ENCODE measurements around the gene DDX3X.
"Not testable (repeated sequence)": the region's sequence is repeated elsewhere in the genome, so short reads cannot be mapped to it uniquely, and the experiment has no call there.

Gene DDX3X

DNA sequence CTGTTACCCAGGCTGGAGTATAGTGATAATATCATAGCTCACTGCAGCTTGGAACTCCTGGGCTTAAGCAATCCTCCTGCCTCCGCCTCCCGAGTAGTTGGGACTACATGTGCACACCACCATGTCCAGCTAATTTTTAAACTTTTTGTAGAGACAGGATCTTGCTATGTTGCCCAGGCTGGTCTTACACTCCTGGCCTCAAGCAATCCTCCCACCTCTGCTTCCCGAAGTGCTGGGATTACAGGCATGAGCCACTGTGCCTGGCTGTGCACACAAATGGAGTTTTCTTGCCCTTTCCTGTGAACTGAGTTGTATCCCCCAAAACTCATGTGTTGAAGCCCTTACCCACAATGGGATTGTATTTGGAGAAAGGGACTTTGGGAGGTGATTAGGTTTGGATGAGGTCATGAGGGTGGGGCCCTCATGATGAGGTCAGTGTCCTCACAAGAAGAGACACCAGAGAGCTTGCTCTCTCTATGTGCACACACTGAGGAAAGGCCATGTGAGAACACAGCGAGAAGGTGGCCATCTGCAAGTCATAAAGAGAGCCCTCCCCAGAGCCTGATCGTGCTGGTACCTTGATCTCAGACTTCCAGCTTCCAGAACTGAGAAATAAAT is 40.1 kb downstream of the DDX3X start:
- no peak for DNase-seq (ENCODE audit: low spot score)

DNA sequence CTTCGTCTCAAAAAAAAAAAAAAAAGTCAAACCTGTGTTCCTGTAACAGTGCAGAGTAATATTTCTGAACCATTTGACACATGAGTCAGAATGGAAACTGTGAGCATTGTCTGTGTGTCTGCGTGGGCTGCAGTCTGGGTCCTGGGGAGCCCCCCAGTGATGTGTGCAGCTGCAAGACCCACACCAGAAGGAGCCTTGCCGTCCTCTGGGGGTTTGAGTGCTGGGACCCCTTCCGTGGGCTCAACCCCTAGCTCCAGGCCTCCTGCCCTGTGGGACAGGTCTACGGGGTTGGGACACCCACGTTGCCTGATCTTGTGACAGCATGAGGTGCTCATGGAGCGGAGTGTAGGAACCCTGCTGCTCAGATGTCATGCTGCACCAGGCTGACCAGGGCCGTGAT is 43.7 kb downstream of the DDX3X start:
- DNase-seq (ENCODE audit: low spot score) = no peak

DNA sequence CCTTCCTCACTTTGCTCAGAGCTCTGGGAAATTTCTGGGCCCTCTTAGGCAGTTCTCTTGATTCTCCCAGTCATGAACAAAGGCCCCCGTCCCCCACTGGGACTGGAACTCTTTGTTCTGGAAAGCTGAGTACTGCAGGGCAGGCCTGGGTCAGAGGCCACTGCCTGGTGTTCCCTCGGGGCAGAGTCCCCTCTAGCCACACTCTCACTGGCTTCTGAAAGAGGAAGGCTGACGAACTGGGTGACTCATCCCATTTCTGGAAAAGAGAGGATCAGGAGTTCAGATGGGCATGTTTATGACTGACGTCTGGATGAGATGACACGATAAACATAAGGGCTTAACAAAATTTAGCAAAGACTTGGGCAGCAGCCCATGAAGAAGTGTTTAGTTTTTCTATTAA is 47.7 kb downstream of the DDX3X start:
- peak; percentile 34 for DNase-seq (ENCODE audit: low spot score)

DNA sequence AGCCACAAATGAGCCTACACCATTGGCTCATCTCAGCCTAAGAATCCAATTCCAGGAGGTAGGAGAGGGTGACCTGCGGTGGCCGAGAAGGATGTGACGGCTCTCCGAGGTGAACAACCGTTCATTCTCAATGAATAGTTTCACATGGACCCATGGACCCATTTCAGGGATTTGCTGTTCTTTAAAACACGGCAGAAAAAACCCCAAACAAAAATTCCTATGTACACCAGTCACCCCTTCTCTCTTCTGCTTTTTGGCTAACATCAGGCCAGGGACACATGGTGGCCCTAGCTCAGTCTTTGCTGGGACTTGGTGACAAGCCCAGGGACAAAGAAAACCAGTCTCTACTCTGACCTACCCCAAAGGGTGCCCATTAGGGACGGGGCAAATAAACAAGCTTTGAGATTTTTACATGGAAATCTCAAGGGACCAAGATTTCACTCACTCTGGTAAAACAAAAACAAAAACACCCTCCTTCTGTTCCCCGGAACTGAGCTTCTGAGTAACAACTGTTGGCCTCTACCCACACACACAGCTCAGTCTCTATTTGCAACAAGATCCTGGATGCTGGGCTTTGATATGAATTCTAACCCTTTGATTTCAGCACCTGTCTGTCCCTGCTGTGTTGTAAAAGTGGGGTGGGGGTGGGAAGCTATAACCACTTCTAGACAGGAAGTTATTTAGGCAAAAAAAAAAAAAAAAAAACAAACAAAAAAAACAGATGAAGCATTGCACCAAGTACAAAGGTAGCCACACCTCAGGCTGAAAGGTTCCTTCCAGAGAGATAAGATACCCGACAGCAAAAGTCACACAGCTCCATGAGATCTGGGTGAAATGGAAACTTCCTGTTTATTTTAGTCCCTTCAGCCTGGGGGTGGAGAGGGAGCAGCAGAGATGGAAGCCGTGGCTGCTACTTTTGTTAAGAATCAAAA is 49.0 kb downstream of the DDX3X start:
- DNase-seq (ENCODE audit: low spot score) = no peak

GRCh38 chrX:41384051-41384705 is 50.2 kb downstream of the DDX3X start:
- no peak for DNase-seq (ENCODE audit: low spot score)

DNA sequence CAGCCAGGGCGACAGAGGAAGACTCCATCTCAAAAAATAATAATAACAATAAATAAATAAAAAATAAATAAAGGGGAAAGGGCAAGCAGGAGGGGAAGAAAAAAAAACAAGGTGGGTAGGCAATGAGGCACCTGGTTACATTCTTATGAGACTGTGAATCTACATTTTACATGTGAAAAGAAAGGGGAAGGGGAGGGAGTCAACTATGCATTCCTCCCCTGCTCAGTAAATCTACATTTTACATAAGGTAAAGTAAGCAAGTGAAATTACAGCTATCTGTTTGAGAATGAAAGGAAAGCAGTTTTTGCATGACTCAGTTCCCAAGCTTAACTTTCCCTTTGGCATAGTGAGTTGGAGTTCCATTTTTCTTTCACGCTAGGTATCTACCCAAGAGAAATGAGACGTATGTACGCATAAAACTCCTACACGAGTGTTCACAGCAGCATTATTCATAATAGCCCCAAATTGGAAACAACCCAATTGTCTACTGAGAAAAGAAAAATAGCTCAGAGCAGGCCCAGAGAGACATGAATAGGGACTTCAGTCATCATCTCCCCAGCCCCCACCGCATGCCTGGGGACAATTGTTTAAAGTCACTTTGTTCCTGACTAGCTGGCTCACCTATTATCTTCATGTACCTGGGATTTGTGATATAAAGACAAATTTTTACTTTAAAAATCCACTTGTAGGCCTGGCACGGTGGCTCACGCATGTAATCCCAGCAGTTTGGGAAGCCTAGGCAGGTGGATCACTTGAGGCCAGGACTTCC is 52.4 kb downstream of the DDX3X start:
- DNase-seq (ENCODE audit: low spot score) = no peak

GRCh38 chrX:41388543-41388942 is 54.6 kb downstream of the DDX3X start:
- DNase-seq (ENCODE audit: low spot score) = no peak

DNA sequence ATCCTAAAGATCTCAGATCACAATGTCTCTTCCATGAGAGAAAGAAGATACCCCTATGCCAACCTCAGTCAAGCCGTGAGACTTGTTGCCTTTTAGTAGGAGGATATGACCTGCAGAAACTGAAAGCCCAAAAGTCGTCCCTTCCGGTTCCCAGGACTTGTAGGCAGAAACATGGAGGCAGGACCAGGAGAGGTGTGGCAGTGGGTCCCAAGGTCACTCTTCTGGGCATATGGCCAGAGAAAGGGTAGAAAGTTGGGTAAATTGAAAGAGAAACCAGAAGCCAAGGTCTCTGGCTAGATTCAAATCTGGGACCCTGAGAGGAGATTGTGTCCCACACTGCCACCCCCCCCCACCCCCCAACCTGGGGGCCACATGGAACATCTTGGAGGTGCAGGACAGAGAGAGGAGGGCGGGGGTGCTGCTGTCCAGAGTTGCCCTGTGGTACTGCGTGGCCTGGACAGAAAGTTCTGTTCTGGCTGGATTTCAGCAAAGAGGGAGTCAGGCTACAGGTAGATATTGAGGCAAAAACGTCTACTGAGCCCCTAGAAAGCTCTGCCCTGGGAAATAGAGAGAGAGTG is 55.4 kb downstream of the DDX3X start:
- no peak for DNase-seq (ENCODE audit: low spot score)

GRCh38 chrX:41390576-41390975 is 56.6 kb downstream of the DDX3X start:
- DNase-seq (ENCODE audit: low spot score) = not testable (repeated sequence)

DNA sequence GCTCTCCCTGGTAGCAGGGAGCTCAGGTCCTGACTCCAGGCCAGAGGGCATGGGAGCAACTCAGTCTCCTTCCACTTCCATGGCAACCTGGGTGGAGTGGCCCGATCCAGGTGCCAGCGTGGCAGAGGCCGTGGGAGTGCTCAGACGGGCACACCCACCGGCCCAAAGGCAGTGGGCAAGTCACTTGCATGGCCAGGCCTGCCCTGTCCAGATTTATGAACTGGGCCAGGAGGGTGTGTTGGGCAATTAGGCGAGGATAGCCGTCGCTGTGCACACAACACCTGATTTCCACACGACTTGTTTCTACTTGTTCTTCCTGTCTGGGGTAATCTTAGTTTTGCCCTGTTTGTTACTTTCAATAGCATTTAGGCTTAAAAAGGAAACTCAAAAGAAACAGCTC is 57.6 kb downstream of the DDX3X start:
- DNase-seq (ENCODE audit: low spot score) = no peak

DNA sequence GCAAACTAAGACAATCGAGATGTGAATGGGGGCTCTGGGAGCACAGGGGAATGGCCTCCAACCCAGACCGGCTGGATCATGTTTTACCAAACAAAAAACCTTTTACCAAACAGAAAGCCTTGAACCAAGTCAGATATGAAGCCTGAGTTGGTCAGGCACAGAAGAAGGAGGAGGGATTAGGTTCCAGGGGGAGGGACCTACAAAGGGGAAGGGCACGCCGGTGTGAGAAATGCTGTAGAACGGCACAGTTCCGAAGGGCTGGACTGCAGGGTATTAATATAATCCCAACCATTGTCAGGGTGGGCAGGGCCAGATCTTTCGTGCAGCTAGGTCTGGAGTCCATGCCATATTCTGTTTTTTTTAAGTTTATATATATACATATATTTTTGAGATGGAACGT is 60.3 kb downstream of the DDX3X start:
- no peak for DNase-seq (ENCODE audit: low spot score)

DNA sequence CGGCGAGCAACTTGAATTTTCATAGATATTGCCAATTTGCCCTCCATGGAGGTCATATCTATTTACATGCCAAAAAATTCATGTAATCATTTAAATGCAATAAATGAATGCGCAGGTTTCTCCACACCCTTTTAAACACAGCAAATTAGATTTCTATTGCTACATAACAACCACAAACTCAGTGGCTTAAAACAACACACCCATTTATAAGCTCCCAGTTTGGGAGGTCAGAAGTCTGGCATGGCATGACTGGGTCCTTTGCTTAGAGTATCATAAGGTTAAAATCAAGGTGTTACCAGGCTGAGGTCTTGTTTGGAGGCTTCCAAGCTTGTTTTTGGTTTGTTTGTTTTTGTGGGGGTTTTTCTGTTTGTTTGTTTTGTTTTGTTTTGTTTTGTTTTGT is 63.3 kb downstream of the DDX3X start:
- DNase-seq (ENCODE audit: low spot score) = no peak

- no peak for DNase-seq (ENCODE audit: low spot score)
Observed at GRCh38 chrX:41397768-41398167, 63.8 kb downstream of the DDX3X start.

- not testable (repeated sequence) for DNase-seq (ENCODE audit: low spot score)
Observed at GRCh38 chrX:41402556-41402955, 68.6 kb downstream of the DDX3X start.

DNA sequence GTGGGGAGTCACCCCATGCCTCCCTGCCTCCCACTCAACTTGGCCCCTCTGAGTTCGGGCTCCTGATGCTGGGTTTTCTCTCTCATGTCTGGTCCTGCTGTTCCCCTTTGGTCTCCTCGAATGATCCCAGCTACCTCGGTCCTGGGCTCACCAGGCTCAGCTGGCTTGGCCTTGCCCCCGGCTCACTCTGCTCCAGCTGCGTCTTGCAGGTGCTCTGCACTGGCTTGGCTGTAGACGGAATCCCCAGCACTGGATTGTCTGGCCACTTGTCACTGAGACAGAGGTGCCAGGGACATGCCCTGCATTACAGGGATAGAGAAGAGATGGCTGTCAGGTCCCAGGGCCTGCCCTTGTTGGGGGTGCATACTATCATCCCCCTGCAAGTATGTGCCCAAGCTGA is 71.6 kb downstream of the DDX3X start:
- no peak for DNase-seq (ENCODE audit: low spot score)

DNA sequence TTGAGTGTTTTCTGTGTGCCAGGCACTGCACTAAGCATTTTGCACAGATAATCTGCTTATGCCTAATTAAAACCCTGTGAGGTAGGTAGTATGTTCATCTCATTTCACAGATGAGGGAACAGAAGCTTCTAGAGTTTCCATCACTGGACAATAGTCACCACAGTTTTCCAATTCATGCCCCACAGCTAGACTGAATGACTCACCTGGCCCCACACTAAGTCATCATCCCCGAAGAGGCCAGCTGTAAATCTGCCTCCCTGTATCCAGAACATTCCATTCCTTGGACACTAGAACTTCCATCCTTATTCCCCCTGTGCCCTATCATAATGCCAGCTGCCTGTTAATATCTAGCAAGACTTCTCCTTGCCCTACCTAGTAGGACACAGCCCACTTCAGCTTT is 72.2 kb downstream of the DDX3X start:
- DNase-seq (ENCODE audit: low spot score) = no peak

DNA sequence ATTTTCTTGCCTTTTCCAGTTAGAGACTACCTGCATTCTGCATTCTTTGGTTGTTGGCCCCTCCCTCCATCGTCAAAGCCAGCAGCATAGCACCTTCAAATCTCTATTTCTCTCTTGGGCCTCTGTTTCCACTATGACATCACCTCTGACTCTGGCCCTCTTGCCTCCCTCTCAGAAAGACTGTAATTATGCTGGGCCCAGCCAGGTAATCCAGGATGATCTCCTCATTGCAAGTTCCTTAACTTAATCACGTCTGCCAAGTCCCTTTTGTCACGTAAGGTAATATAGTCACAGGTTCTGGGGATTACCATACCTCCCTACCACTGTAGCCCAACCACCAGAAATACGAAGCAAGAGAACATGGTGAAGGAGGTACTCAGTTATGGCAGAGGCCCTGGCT is 73.9 kb downstream of the DDX3X start:
- no peak for DNase-seq (ENCODE audit: low spot score)

DNA sequence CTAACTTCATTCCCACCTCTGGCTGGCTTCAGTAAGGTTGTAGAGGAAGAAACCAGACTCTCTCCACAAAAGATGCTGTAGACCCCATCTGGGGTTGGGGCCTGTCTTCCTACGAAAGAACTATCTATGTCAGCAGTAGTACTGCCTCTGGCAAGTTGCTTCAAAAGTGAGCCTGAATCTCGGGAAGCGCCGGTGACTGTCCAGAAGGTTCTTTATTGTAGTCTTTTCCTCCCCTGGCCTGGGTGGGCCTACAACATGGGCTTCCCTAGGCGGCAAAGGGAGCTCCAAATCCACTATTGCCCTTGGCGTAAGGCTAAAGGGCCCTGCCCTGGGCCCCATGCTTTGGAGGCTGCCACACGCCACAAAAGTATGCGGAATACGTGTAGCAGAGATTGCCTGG is 74.6 kb downstream of the DDX3X start:
- no peak for DNase-seq (ENCODE audit: low spot score)

DNA sequence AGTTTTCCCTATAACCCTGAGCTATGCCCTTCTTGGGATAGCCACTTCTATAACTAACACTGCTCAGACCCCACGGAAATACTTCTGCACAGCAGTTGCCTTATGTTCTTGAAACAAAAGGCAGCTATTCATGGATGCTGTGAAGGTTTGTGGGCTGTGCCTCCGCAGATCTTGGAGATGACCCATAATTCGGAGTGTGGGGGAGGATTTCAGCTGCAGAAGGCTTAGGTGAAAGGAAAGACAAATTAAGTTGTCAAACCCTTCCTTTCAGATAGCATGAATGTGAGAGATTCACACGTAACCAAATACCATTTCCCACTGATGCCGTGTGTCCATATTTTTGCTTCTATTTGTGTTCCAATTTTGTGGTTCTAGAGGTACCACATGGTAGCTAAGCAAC is 75.0 kb downstream of the DDX3X start:
- DNase-seq (ENCODE audit: low spot score) = no peak

DNA sequence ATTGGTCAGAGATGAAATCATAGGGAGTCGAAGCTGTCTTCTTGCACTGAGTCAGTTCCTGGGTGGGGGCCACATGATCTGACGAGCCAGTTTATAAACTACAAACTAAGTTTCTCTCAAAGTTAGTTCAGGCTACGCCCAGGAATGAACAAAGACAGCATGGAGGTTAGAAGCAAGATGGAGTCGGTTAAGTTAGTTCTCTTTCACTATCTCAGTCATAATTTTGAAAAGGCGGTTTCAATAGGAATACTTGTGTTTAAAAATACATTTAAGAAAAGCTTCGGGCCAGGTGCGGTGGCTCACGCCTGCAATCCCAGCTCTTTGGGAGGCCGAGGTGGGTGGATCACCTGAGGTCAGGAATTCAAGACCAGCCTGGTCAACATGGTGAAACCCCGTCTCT is 77.3 kb downstream of the DDX3X start:
- DNase-seq (ENCODE audit: low spot score) = not testable (repeated sequence)

GRCh38 chrX:41412261-41413081 is 78.5 kb downstream of the DDX3X start:
- peak; percentile 14 for DNase-seq (ENCODE audit: low spot score)
